ACHN (cell line): Measurements from ENCODE around the gene AKR1A1.
A peak's percentile ranks its signal among the peaks of the same experiment; 100 is the strongest.
"Not testable (repeated sequence)": the region's sequence is repeated elsewhere in the genome, so short reads cannot be mapped to it uniquely, and the experiment has no call there.

ENCODE experiments used
- DNase-seq: peaks from one replicate; pipeline ENCODE4 v3.0.0-alpha.2; 2015
- in situ Hi-C: cut with HindIII; loops from 2 replicates; pipeline ENCODE4 v1.10.0; 2017; ENCODE audit warnings: low sequenced_read_pairs, low pct_ligation_motif_present, low pct_unique_long_range_greater_than_20kb

Gene AKR1A1

DNA sequence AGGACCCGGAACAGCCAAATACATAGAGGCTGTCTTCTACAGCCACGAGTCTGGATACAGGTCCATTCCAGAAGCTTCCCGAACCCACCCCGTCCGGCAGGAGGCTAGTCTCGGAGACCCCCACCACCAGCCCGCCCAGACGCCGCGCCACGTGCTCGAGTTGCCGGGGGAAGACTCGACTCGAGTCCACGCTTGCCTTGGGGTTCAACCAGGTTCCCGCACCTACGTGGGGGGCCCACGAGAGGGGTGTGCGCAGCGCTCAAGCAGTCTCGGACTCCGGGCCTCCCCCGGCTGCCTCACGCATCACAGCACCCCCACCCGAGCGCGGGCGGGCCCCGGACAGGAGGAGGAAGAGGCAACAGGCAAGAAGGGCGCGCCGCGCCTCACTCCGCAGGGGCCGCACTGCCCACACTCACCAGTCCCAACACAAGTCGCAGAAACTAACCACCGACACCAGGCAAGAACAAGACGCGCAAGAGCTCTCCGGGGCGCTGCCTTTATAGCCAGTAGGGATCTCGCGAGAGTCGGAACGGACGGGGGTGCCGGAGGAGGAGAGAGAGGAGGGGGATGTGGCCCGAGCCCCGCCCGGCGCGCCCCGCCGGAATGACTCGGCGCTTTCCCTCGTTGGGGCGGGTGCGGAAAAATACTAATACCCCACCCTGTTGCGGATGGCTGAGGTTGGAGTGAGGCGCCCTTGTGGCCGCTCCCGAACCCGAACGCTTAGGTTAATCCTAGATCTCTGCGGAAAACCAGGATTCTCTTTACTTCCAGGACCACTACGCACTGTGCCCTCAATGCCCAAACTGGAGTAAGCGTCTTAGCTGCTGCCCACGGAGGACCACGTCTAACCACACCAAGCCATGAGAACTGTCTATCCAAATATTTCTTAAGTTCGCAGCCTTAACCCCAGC lies 29.0 kb upstream of the AKR1A1 start, which contains the start of gene PRDX1:
Gene PRDX1, minus strand, starts transcription at position 472 of the 911 bp plus-strand sequence. CDS start 2,841 bp downstream, outside the sequence.
- in situ Hi-C loops: no loop called here
- DNase-seq: peak; percentile 95

DNA sequence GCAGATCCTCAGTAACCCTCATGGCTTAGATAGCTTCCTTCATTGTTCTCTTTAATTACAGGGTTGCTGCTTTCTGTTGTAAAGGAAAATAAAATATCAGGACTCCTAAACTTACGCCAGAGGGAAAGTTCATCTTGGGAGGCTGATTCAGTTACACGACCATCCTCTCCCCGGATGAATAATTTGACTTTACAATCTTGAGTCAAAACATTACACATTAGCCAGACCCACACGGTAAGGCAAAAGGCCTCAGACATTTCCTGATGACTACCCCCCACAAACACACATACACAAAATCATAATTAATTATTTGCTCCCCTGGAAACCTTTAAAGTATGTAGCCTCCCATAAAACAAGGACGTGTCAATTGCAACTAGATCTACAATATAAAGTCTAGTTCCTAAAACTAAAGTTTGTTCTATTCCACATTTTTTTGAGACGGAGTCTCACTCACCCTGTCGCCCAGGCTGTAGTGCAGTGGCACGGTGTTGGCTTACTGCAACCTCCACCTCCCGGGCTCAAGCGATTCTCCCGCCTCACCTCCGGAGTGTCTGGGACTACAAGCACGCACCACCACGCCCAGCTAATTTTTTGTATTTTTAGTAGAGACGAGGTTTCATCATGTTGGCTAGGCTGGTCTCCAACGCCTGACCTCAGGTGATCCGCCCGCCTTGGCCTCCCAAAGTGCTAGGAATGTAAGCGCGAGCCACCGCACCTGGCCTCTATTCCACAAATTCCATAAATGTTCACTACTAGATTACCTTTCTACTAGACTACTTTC lies 28.1 kb upstream of the AKR1A1 start:
- peak; percentile 85 for DNase-seq
- in situ Hi-C loops: no loop called here

DNA sequence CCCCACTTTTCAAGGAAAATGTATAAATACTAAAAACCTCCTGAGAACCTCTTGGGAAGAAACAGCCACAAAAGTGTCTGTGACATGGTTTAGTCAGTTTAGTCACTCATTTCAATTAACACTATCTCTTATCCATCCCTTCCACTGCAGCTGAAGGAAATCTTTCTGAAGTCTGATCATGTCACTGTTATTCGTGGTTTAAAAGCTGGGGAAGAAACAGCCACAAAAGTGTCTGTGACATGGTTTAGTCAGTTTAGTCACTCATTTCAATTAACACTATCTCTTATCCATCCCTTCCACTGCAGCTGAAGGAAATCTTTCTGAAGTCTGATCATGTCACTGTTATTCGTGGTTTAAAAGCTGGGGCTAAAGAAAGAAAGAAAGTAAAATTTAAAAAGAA lies 27.1 kb upstream of the AKR1A1 start:
- DNase-seq, in situ Hi-C loops: not testable (repeated sequence)

DNA sequence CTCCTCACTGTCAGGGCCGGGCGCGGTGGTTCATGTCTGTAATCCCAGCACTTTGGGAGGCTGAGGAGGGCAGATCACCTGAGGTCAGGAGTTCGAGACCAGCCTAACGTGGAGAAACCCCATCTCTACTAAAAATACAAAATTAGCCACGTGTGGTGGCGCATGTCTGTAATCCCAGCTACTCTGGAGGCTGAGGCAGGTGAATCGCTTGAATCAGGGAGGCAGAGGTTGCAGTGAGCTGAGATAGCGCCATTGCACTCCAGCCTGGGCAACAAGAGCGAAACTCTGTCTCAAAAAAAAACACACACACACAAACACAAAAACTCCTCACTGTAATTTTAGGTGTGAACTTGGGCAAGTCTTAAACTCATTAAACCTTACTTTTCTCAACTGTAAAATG lies 26.7 kb upstream of the AKR1A1 start:
- DNase-seq, in situ Hi-C loops: not testable (repeated sequence)

DNA sequence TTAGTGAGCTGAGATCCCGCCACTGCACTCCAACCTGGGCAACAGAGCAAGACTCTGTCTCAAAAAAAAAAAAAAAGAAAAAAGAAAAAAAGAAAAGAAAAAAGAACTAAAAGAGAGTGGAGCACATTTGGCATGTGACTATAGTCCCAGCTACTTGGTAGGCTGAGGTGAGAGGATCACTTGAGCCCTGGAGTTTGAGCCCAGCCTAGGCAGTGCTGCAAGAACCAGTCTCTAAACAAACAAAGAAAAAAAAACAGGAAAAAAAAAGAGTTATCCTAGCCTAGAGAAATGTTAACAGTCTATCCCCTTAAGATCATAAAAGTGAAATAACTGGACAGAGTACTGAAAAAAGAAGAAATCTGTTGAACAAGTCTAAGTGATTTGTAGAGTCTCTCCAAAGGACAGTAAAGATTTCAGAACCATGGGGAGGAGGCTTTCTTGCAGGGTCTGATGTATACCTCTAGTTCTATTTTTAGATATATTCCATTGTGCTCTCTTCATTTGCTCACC lies 24.4 kb upstream of the AKR1A1 start:
- in situ Hi-C loops: no loop called here
- DNase-seq: no peak

DNA sequence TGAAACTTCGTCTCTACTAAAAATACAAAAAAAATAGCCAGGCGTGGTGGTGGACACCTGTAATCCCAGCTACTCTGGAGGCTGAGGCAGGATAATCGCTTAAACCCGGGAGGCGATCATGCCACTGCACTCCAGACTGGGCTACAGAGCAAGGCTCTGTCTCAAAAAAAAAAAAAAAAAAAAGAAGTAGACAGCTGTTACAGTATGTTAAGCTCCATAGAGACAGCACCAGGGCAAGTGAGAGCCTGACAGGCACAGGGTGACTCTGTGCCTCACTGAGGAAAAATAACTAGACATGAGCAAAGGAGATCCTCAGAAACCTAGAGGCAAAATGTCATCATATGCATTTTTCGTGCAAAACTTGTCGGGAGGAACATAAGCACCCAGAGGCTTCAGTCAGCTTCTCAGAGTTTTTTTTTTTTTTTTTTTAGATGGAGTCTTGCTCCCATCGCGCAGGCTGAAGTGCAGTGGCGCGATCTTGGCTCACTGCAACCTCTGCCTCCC lies 19.9 kb upstream of the AKR1A1 start:
- DNase-seq: no peak
- in situ Hi-C loops: no loop called here

DNA sequence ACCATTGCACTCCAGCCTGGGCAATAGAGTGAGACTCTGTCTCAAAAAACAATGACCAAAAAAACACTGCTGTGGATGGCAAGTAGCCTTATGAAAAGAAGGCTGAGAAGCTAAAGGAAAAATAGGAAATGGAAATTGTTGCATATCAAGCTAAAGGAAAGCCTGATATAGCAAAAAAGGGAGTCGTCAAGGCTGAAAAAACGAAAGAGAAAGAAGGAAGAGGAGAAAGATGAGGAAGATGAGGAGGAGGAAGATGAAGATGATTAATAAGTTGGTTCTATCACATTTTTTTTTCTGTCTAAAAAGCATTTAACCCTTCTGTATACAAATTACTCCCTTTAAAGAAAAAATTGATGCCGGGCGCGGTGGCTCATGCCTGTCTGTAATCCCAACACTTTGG lies 18.8 kb upstream of the AKR1A1 start:
- DNase-seq: no peak

DNA sequence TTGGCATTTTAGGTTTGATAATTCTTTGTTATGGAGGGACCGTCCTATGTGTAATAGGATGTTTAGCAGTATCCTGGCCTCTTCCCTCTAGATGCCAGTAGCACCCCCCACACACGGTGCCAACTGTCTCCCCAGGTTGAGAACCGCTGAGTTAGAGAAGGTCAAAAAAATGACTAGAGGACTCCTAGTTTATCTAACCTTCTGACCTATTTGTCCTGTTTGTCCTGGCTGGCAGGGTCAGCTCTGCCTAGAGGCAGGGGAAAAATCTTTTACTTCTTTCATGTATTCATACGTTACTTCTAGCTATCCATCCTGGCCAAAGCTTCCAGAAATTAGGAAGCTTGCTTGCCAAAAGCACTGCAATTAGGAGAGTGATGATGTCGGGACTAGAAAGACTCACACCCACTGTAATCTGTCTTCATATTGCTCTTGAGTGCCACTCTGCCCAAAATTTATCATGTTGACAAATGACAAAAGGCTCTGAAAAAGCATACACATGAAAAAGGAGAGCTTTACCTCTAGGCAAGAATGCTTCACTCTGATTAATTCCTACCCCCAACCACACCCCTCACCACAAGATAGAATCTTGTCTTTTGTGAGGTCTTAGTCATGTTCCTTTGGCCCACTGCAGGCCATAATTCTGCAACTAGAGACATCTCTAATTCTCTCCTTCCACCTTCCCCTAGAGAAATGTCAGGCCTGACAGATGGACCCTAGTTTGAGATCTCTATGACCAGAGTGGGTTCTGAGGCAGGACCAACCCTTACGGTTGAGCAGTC lies 14.4 kb upstream of the AKR1A1 start:
- DNase-seq: no peak
- in situ Hi-C loops: no loop called here

More for the DNA sequence above, 18.8 kb upstream of the AKR1A1 start:
- in situ Hi-C loops: no loop called here

DNA sequence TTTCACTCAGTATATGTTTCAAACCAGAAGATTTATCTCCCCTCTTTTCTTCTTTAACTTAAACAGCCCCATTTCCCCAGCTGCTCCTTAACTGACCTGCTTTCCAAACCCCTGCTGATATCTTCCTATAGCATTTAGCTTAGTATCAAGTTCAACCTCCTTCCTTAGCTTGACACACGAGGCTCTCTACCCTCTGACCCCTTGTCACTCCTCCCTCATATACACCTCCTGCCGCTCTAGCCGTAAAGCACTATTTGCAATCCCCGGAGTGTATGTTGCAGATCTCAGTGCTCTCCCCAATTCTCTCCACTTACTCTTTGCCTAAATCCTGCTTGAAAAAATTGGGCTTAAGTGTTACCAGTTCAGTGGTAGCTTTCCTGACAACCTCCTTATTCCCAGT lies 13.7 kb upstream of the AKR1A1 start:
- DNase-seq: no peak
- in situ Hi-C loops: no loop called here

DNA sequence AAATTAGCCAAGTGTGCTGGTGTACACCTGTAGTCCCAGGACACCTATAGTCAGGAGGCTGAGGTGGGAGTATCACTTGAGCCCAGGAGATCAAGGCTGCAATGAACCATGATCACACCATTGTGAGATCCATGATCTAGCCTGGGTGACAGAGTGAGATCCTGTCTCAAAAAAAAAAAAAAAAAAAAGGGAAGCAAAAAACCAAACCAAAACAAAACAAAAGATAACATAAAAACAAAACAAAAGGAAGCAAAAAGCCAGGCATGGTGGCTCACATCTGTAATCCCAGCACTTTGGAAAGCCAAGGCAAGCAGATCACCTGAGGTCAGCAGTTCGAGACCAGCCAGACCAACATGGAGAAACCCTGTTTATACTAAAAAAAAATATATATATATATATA lies 9.4 kb upstream of the AKR1A1 start:
- DNase-seq: no peak
- in situ Hi-C loops: no loop called here

DNA sequence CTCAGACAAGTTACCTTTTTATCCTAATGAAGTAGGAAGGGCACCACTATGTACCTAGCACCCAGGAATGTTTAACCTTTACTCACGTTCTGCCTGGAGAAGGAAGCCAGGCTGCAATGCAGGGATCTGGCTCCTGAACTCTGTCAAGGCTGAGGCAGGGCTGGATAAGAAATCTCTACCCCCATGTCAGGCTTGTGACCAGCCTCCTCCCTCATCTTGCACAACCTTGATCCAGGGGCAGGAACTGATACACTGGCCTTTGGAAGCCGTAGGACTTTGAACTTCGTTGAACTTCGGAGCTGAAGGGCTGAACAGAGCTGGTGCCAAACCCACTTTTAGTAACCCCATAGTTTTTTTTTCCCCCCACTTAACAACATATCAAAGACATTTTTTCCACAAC lies 8.0 kb upstream of the AKR1A1 start:
- no peak for DNase-seq
- in situ Hi-C loops: no loop called here

DNA sequence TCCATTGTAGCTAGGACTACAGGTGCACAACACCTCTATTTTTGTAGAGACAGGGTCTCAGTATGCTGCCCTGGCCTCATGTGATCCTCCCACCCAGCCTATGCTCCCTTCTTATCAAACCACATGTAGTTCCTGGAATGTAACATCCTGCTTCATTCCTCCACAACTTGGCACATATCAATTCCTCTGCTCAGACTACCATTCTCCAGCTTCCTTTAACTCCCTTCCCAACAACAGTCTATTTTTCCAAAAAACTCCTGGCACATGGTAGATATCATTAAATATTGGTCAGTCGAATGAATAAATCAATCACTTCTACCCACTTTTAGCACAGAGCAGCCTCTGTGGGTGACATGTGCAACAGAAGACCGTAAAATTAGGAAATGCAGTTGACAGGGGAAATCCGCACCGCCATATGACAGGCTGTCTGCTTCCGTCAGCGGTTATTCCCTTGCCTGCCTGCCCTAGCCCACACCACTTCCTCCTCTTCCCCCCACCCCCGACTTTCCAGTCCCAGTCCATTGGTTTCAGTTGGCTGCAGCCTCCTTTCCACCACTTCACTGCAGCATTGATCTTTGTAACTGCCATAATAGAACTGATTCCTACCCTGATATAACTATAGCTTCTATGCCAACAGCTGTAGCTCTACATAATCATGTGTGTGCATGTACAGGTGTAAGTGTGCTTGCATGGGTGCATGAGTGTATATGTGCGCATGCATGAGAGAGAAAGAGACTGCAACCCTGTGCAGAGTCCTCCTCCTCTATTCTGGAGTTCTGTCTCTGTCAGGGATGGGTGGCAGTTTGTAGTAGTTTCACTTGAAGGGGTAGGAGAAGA lies 6.8 kb upstream of the AKR1A1 start:
- in situ Hi-C loops: no loop called here
- DNase-seq: no peak

DNA sequence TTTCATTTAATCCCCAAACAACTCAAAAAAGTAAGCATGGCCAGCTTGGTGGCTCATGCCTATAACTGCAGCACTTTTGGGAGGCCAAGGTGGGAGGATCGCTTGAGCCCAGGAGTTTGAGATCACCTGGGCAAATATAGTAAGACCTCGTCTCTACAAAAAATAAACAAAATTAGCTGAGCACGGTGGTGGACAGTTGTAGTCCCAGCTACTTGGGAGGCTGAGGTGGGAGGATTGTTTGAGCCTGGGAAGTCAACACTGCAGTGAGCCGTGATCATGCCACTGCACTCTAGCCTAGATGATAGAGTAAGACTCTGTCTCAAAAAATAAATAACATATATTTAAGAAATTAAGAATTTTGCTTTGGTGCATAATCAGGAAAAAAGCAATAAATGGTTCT lies 6.1 kb upstream of the AKR1A1 start:
- in situ Hi-C loops: no loop called here
- no peak for DNase-seq

DNA sequence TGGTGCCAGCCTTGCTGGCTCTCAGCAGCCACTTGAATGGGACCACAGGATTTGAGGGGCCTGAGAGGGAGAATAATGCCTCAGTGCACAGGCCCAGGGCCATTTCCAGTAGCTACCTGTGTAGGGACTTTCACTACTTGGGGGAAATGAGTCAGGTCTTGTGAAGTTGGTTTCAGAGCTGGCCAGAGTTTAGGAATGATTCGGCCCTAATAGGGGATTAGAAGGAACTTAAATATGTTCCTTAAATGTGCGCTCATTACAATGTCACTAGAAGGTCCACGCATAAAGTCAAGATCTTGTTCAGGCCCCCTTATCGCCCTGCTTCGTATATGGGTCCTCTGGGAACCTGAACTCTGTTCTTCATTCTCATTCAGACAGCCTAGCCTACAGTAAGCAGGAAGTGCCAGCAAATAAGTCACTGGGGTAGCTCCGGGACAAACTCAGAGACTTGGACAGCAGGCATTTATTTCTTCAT lies 5.6 kb upstream of the AKR1A1 start:
- no peak for DNase-seq
- in situ Hi-C loops: no loop called here

DNA sequence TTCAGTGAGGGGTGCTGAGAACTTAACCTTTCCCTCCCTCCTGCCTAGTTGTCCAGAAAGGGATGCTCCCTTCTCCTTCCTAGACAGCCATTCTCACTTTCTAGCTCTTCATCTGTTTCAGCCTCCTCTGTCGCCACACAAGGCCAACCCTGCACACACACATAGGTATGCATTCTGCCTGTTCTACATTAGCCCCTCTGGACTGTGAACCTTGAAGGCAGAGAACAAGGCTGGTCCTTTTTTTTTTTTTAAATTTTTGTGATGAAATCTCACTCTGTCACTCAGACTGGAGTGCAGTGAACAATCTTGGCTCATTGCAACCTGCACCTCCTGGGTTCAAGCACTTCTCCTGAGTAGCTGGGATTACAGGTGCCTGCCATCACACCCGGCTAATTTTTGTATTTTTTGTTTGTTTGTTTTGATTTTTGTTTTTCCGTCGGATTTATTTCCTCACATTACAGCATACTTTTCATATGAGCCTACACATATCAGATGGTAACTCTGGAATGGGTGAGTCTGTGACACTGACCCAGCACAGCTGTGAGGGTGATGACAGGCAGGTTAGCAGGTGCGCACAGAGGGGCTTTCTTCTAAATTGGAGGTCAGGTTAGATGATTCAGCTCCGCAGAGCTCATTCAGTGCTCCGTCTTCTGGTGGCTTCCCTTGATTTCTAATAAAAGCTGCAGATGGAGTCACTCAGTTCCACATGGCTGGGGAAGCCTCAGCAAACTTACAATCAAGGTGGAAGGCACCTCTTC lies 4.9 kb upstream of the AKR1A1 start:
- in situ Hi-C loops: no loop called here
- DNase-seq: no peak

DNA sequence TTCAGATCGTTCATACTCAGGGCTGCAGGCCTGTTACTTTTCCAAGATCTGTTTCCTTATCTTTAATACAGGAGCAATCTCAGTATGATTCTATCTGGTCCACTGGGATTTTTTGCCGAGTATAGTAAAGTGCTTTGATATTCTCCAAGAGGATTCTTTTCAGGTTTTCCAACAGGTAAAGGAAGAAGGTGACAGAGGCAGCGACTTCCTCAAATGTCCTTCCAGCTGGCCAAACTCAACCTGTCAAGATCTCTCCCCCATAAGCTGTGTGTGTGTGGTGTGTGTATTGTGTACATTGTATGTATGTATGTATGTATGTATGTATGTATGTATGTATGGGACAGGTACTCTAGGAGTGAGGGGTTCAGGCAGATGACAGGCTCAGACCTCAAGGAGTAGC lies 1.1 kb downstream of the AKR1A1 start:
- in situ Hi-C loops: no loop called here
- DNase-seq: no peak

DNA sequence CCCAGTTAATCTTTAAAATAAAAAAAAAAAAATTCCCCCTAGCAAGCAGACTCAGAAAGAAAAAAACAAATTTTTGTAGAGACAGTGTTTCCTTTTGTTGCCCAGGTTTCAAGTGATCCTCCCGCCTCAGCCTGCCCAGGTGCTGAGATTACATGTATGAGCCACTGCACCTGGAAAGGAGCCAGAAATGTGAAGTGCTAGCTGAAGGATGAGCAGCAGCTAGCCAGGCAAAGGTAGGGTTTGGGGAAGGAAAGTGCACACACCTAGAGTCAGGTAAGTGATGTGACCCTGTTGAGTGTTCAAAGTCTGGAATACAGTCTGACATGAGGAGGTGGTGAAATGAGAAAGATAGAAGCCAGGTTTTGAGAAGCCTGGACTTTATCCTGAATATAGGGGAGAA lies 1.7 kb downstream of the AKR1A1 start:
- in situ Hi-C loops: no loop called here
- DNase-seq: no peak
